Measurements from ENCODE around the gene PLA2G1B.

PLA2G1B gene

GRCh38 chr12:120327593-120327992, at the start of gene PLA2G1B:
TSS of gene PLA2G1B (minus strand) at chr12:120327779. CDS start at chr12:120327753, 26 bp downstream.
- DNase-seq: no peak

GRCh38 chr12:120376934-120377572, 49.5 kb upstream of the PLA2G1B start:
- no peak for DNase-seq

GRCh38 chr12:120376416-120376815, 48.8 kb upstream of the PLA2G1B start:
- no peak for DNase-seq

- no peak for DNase-seq
Observed at GRCh38 chr12:120376009-120376408, 48.4 kb upstream of the PLA2G1B start.

GRCh38 chr12:120373683-120374082, 46.1 kb upstream of the PLA2G1B start:
- no peak for DNase-seq

GRCh38 chr12:120370343-120371243, 43.0 kb upstream of the PLA2G1B start:
- no peak for DNase-seq

GRCh38 chr12:120369603-120370342, 42.2 kb upstream of the PLA2G1B start:
- DNase-seq: no peak

GRCh38 chr12:120368789-120369602, 41.4 kb upstream of the PLA2G1B start, which contains the start of gene MSI1:
TSS of gene MSI1 (minus strand) at chr12:120369164. CDS start at chr12:120369091, 73 bp downstream.
- DNase-seq: no peak

GRCh38 chr12:120367924-120368788, 40.6 kb upstream of the PLA2G1B start:
- DNase-seq: no peak

GRCh38 chr12:120367233-120367923, 39.8 kb upstream of the PLA2G1B start:
- DNase-seq: no peak

GRCh38 chr12:120366845-120367232, 39.3 kb upstream of the PLA2G1B start:
- DNase-seq: no peak

- no peak for DNase-seq
Observed at GRCh38 chr12:120366341-120366705, 38.7 kb upstream of the PLA2G1B start.

GRCh38 chr12:120365675-120366340, 38.2 kb upstream of the PLA2G1B start:
- no peak for DNase-seq

GRCh38 chr12:120364487-120364886, 36.9 kb upstream of the PLA2G1B start:
- no peak for DNase-seq

- no peak for DNase-seq
Observed at GRCh38 chr12:120363274-120363855, 35.8 kb upstream of the PLA2G1B start.

GRCh38 chr12:120362516-120363273, 35.1 kb upstream of the PLA2G1B start:
- DNase-seq: no peak

GRCh38 chr12:120361506-120362208, 34.1 kb upstream of the PLA2G1B start:
- DNase-seq: no peak

GRCh38 chr12:120359128-120359527, 31.5 kb upstream of the PLA2G1B start:
- DNase-seq: no peak
